ENCODE data around the gene PLCB1.

Gene PLCB1

GRCh38 chr20:8150591-8150990 is 18.5 kb downstream of the PLCB1 start:
- no peak for DNase-seq (ENCODE audit: low read depth)

GRCh38 chr20:8151372-8151771 is 19.3 kb downstream of the PLCB1 start:
- H3K4me3 ChIP-seq (replicated peaks; ENCODE audit: low read depth, low read length), result no peak overlapping the region
- peak; percentile 50 for DNase-seq (ENCODE audit: low read depth)
- TF ChIP-seq CTCF (IDR thresholded peaks at IDR 0.05; ENCODE audit: low read length, missing control alignments), result no peak

More at GRCh38 chr20:8150591-8150990, 18.5 kb downstream of the PLCB1 start:
- no peak overlapping the region for H3K4me3 ChIP-seq (replicated peaks; ENCODE audit: low read depth, low read length)
- TF ChIP-seq CTCF (IDR thresholded peaks at IDR 0.05; ENCODE audit: low read length, missing control alignments), result no peak

- H3K4me3 ChIP-seq (replicated peaks; ENCODE audit: low read depth, low read length), result no peak overlapping the region
- DNase-seq (ENCODE audit: low read depth), result peak; percentile 66
- no peak for TF ChIP-seq CTCF (IDR thresholded peaks at IDR 0.05; ENCODE audit: low read length, missing control alignments)
Observed at GRCh38 chr20:8152183-8152582, 20.1 kb downstream of the PLCB1 start.

- DNase-seq (ENCODE audit: low read depth), result no peak
- TF ChIP-seq CTCF (IDR thresholded peaks at IDR 0.05; ENCODE audit: low read length, missing control alignments), result no peak
- no peak overlapping the region for H3K4me3 ChIP-seq (replicated peaks; ENCODE audit: low read depth, low read length)
Observed at GRCh38 chr20:8152847-8153246, 20.8 kb downstream of the PLCB1 start.

- no peak for TF ChIP-seq CTCF (IDR thresholded peaks at IDR 0.05; ENCODE audit: low read length, missing control alignments)
- no peak overlapping the region for H3K4me3 ChIP-seq (replicated peaks; ENCODE audit: low read depth, low read length)
- peak; percentile 54 for DNase-seq (ENCODE audit: low read depth)
Observed at GRCh38 chr20:8153281-8153908, 21.3 kb downstream of the PLCB1 start.

GRCh38 chr20:8154638-8155037 is 22.6 kb downstream of the PLCB1 start:
- TF ChIP-seq CTCF (IDR thresholded peaks at IDR 0.05; ENCODE audit: low read length, missing control alignments), result no peak
- H3K4me3 ChIP-seq (replicated peaks; ENCODE audit: low read depth, low read length), result no peak overlapping the region
- no peak for DNase-seq (ENCODE audit: low read depth)

- DNase-seq (ENCODE audit: low read depth), result no peak
- TF ChIP-seq CTCF (IDR thresholded peaks at IDR 0.05; ENCODE audit: low read length, missing control alignments), result no peak
Observed at GRCh38 chr20:8155229-8155628, 23.2 kb downstream of the PLCB1 start.

More at GRCh38 chr20:8155229-8155628, 23.2 kb downstream of the PLCB1 start:
- no peak overlapping the region for H3K4me3 ChIP-seq (replicated peaks; ENCODE audit: low read depth, low read length)

Measured in fibroblast of pulmonary artery (primary cell).